ENCODE data around the gene NRG3.

- TF ChIP-seq POLR2AphosphoS5 (IDR thresholded peaks at IDR 0.05; ENCODE audit: borderline replicate concordance, low read depth, low read length) (no peak), EZH2 (IDR thresholded peaks at IDR 0.05) (no peak), FOXP2 (optimal IDR thresholded peaks at IDR 0.05; ENCODE audit: control extremely low read depth, extremely low read length, insufficient read depth) (no peak)
Measured at GRCh38 chr10:82934947-82935346, 1060.0 kb downstream of the NRG3 start.

Measured in SK-N-MC (cell line).